ENCODE measurements around the gene COX4I1. TPM values are rescaled to one million over a fixed set of nuclear protein-coding genes. Genes with fewer than 3 reads are reported as not detected.

COX4I1 gene
- total RNA-seq, 1 experiment from 2014 or later, result 839 TPM

- TF ChIP-seq ZBTB33 (IDR thresholded peaks at IDR 0.05; ENCODE audit: extremely low read depth, insufficient replicate concordance, low read length) (no peak), SRF (IDR thresholded peaks at IDR 0.05; ENCODE audit: low read depth) (no peak), SP1 (IDR thresholded peaks at IDR 0.05; ENCODE audit: low read depth) (no peak), ZNF274 (IDR thresholded peaks at IDR 0.05; ENCODE audit: low read depth, low read length) (no peak), TCF7L2 (IDR thresholded peaks at IDR 0.05; ENCODE audit: borderline replicate concordance, extremely low read depth, insufficient read depth, insufficient read length) (no peak), SIN3A (IDR thresholded peaks at IDR 0.05; ENCODE audit: low read depth) (no peak)
These were observed 48.4 kb downstream of the COX4I1 start (continued) for GRCh38 chr16:85847681-85848601.

- Histone ChIP-seq H3K36me3 (ENCODE audit: control insufficient read depth in 1 of 2, insufficient read depth in 2 of 2, low read length in 2 of 2) (no peaks in the 10 kb centered on the region), H3K9ac (ENCODE audit: low read length) (no peak overlapping the region), H3K4me2 (ENCODE audit: low read length) (no peak overlapping the region), H3K9me2 (ENCODE audit: insufficient read depth) (no peaks in the 10 kb centered on the region), H3K27me3 (ENCODE audit: insufficient read depth, low read length) (0 out of 2 replicates have a peak, but pooled peaks cover 15% of the 10 kb centered on the region), H3K9me3 (ENCODE audit: control insufficient read depth in 1 of 2, insufficient read depth in 1 of 2, low read depth in 1 of 2, low read length in 2 of 2) (no peaks in the 10 kb centered on the region), H3K79me2 (ENCODE audit: insufficient read depth, low read length) (no peaks in the 10 kb centered on the region), H3K4me1 (ENCODE audit: control insufficient read depth in 1 of 2, insufficient read depth in 2 of 2, low read length in 2 of 2) (no peaks in the 10 kb centered on the region), H3K4me3 (replicated peaks in 1 of 2; ENCODE audit: low read depth in 1 of 2, low read length in 2 of 2) (no peak overlapping the region), H4K20me1 (ENCODE audit: insufficient read depth) (no peaks in the 10 kb centered on the region), H2AFZ (ENCODE audit: low read depth, low read length, poor library complexity, severe bottlenecking) (no peak overlapping the region), H3K27ac (ENCODE audit: low read depth, low read length) (no peak overlapping the region)
- TF ChIP-seq POLR2A (IDR thresholded peaks at IDR 0.05; ENCODE audit: borderline replicate concordance, extremely low read depth, insufficient read depth, insufficient read length) (no peak), ZFX (IDR thresholded peaks at IDR 0.05) (no peak), SIN3A (IDR thresholded peaks at IDR 0.05; ENCODE audit: low read depth) (no peak), ELF1 (IDR thresholded peaks at IDR 0.05; ENCODE audit: borderline replicate concordance, low read depth) (no peak), EZH2phosphoT487 (IDR thresholded peaks at IDR 0.05; ENCODE audit: borderline replicate concordance) (no peak), TCF7L2 (IDR thresholded peaks at IDR 0.05; ENCODE audit: borderline replicate concordance, extremely low read depth, insufficient read depth, insufficient read length) (no peak)
- no peak for DNase-seq (ENCODE audit: low read depth, low spot score)
- RAD21 ChIA-PET (ENCODE audit: low non-redundant PET in 1 of 2, low total read pairs in 2 of 2, uncharacterized antibody in 2 of 2, unreplicated experiment in 2 of 2), result no interaction called here
- POLR2A ChIA-PET, result no interaction called here
- no peak for ATAC-seq
- intact Hi-C loops (cut with micrococcal nuclease), result no loop called here
- CTCF ChIA-PET, result interaction anchor here (1.1 kb wide), 1 partner anchor 27 kb away, joined by 4 read pairs; no protein-coding TSS in a partner anchor
- no TSS peak for BruUV-seq (replicated peaks)
These were observed 49.5 kb downstream of the COX4I1 start for GRCh38 chr16:85848986-85849385.

All from HCT116 (cell line).